ENCODE results near the gene DSCAML1. TPM values are rescaled to one million over a fixed set of nuclear protein-coding genes. Genes with fewer than 3 reads are reported as not detected.

Gene DSCAML1
- total RNA-seq, 1 donor from 2014 or later, result 1.3 TPM

GRCh38 chr11:117572129-117572528 lies 224.9 kb downstream of the DSCAML1 start:
- Histone ChIP-seq H3K4me1 (no peaks in the 10 kb centered on the region), H3K4me3 (no peak overlapping the region), H3K36me3 (no peaks in the 10 kb centered on the region), H3K27me3 (no peaks in the 10 kb centered on the region), H3K27ac (no peak overlapping the region), H3K9me3 (no peaks in the 10 kb centered on the region)
- DNase-seq (peak; percentile 62), ATAC-seq (peak; percentile 70)
- intact Hi-C loops (cut with DNase I), result no loop called here
- TF ChIP-seq, protein P1, sequence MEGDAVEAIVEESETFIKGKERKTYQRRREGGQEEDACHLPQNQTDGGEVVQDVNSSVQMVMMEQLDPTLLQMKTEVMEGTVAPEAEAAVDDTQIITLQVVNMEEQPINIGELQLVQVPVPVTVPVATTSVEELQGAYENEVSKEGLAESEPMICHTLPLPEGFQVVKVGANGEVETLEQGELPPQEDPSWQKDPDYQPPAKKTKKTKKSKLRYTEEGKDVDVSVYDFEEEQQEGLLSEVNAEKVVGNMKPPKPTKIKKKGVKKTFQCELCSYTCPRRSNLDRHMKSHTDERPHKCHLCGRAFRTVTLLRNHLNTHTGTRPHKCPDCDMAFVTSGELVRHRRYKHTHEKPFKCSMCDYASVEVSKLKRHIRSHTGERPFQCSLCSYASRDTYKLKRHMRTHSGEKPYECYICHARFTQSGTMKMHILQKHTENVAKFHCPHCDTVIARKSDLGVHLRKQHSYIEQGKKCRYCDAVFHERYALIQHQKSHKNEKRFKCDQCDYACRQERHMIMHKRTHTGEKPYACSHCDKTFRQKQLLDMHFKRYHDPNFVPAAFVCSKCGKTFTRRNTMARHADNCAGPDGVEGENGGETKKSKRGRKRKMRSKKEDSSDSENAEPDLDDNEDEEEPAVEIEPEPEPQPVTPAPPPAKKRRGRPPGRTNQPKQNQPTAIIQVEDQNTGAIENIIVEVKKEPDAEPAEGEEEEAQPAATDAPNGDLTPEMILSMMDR (IDR thresholded peaks at IDR 0.05), result no peak

- ATAC-seq (no peak), DNase-seq (peak; percentile 60)
- H3K36me3 ChIP-seq, result no peaks in the 10 kb centered on the region
- intact Hi-C loops (cut with DNase I), result no loop called here
- no peak overlapping the region for H3K27ac ChIP-seq
- no peaks in the 10 kb centered on the region for H3K27me3 ChIP-seq
- H3K9me3 ChIP-seq, result no peaks in the 10 kb centered on the region
- H3K4me1 ChIP-seq, result no peaks in the 10 kb centered on the region
- TF ChIP-seq, protein P1 (IDR thresholded peaks at IDR 0.05), result no peak
- no peak overlapping the region for H3K4me3 ChIP-seq
These were observed 226.3 kb downstream of the DSCAML1 start for GRCh38 chr11:117570701-117571100.

DNA sequence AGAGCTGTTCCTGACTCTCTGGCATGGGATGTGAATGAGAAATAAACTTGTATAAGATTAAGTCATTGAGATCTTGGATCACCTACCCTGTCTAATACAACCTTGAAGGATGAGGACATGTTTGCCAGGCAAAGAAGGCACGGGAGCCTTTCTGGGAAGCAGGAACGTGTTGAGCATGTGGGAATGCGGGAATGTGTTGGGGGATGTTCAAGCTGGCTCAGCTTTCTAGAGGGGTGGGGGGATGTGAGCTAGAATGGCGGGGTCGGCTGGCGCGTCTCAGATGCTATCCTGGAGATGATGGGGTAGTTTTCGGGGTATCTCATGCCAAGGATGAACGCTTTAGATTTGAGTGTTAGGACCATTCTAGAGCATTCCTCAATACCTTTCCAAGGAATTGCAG lies 227.1 kb downstream of the DSCAML1 start:
- no peaks in the 10 kb centered on the region for H3K9me3 ChIP-seq
- no peak overlapping the region for H3K4me3 ChIP-seq
- H3K27ac ChIP-seq, result no peak overlapping the region
- TF ChIP-seq, protein P1 (IDR thresholded peaks at IDR 0.05), result no peak
- H3K4me1 ChIP-seq, result no peaks in the 10 kb centered on the region
- no peak for ATAC-seq
- peak; percentile 32 for DNase-seq
- intact Hi-C loops (cut with DNase I), result no loop called here
- no peaks in the 10 kb centered on the region for H3K36me3 ChIP-seq
- H3K27me3 ChIP-seq, result no peaks in the 10 kb centered on the region

DNA sequence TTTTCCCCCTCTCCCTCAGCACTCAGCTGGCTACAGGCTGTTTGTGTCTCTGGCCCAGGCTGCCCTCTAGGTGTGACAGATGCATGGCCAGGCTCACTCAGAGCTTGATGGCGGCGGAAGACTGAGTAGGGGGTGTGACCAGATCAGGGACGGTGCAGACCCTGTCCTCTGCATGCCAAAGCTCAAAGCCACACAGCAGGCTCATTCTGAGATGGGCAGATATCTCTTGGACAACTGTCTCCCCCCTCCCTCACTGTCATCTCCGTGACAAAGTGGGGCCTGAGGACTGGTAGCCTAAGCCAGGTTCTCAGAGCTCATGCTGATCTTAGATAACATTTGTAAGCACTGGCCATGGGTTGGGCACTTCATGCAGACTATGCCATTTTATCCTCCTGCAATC lies 231.3 kb downstream of the DSCAML1 start:
- no peaks in the 10 kb centered on the region for H3K9me3 ChIP-seq
- no peak for ATAC-seq
- intact Hi-C loops (cut with DNase I), result no loop called here
- H3K27me3 ChIP-seq, result no peaks in the 10 kb centered on the region
- no peak overlapping the region for H3K4me3 ChIP-seq
- TF ChIP-seq, protein P1 (IDR thresholded peaks at IDR 0.05), result no peak
- no peak overlapping the region for H3K27ac ChIP-seq
- peak; percentile 54 for DNase-seq
- no peaks in the 10 kb centered on the region for H3K36me3 ChIP-seq
- H3K4me1 ChIP-seq, result no peaks in the 10 kb centered on the region

GRCh38 chr11:117564321-117564720 lies 232.7 kb downstream of the DSCAML1 start:
- intact Hi-C loops (cut with DNase I), result no loop called here
- Histone ChIP-seq H3K9me3 (no peaks in the 10 kb centered on the region), H3K36me3 (no peaks in the 10 kb centered on the region), H3K4me1 (no peaks in the 10 kb centered on the region), H3K4me3 (no peak overlapping the region), H3K27me3 (no peaks in the 10 kb centered on the region), H3K27ac (no peak overlapping the region)
- TF ChIP-seq, protein P1 (IDR thresholded peaks at IDR 0.05), result no peak
- no peak for ATAC-seq
- peak; percentile 5 for DNase-seq

DNA sequence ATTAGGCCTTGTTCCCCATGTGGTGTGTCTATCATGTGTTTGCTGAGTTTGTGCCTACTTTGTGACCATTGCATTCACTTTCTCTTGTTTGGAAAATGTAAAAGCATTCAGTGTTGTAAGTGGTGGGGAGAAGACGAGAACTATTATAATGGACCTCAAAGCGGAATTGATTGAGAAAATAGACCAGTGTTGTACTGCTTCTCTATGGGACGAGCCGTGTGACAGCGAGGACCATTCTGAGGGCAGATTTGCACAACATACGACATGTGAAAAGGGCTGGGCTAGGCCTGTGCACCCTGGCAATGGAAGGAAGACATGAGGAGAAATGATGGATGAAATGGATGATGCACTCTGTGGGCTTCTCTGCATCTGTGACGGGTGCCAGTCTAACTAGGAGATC lies 233.5 kb downstream of the DSCAML1 start:
- intact Hi-C loops (cut with DNase I), result no loop called here
- no peaks in the 10 kb centered on the region for H3K27me3 ChIP-seq
- H3K4me1 ChIP-seq, result no peaks in the 10 kb centered on the region
- H3K4me3 ChIP-seq, result no peak overlapping the region
- H3K9me3 ChIP-seq, result no peaks in the 10 kb centered on the region
- TF ChIP-seq, protein P1 (IDR thresholded peaks at IDR 0.05), result no peak
- no peak overlapping the region for H3K27ac ChIP-seq
- H3K36me3 ChIP-seq, result no peaks in the 10 kb centered on the region
- no peak for ATAC-seq
- peak; percentile 1 for DNase-seq
